Measurements from ENCODE around the gene METRNL.
"Not testable (repeated sequence)": the region's sequence is repeated elsewhere in the genome, so short reads cannot be mapped to it uniquely, and the experiment has no call there.

METRNL gene

DNA sequence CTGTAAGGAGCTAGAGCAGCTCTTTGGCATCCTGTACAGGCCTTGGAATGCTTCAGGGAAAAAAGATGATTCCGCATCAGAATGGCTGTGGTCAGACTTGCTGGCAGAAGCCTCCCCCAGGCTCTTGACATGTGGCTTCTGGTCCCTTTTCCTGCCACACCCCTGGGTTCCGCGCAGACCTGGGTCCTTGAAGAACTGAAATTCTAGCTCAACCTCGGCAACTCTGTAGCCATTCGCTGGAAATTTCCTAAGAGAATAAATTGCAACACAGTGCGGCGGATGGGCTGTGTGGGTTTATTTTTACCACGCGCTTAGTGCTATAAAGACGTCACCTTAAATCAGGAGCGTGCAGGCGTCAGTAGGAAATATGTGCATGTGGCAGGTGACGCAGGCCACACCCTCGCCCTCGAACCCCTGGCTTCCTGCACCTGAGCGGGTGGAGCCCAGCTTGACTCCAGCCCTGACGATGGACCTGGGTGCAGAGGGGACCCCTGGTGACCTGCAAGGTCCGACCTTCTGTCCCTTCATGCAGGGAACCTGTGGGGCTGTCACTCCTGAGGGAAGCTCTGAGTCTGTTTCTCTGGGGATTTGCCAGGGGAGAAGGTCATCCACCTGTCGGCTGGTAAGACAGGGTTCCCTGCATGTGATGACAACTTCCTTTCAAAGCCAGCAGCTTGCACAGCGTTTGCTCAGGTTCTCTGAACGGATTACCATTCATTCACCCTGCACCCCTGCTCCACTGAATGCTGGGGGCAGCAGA lies 46.3 kb downstream of the METRNL start:
- DNase-seq: no peak

GRCh38 chr17:83126275-83126811 lies 46.9 kb downstream of the METRNL start:
- no peak for DNase-seq

GRCh38 chr17:83127431-83128160 lies 48.2 kb downstream of the METRNL start:
- no peak for DNase-seq

DNA sequence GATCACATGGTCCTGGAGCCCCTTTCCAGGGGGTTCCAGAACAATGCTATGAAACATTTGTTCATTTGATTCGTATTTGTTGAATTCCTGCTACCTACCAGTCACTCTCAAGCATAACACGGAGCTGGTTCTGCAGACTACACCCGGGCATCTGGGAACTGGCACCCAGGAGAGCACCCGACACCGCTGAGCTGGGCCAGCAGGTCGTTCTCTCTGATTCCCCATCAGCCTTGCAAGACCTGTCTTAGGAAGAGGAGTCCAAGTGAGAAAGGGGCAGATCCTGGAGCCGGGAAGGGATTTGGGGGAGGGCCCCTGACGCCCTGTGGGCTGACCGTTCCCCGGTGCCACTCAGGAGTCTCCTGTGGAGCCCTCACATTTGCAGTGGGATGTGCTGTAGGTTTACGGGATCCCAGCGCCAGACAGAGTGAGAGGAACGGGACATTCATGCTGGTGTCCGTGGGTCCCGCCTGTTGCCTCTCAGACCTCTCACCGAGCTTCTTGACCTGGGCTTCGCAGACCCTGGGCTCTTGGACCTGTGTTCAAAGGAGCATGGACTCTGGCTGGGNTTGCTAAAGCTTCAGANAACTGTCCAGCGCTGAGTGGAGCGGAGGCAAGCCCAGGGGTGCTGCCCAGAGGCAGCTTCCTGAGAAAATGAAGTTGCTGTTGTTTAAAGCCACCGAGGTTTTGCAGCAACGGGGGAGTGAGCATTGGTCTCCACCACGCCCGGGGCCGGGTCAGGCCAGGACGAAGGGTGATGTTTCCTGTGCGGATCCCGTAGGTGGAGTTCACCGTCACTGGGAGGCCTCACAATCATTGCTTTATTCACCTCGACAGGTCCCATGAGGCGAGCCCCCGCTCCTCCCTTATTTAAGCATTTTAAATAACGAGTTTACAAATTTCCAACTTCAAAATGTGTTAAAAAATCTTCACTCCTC lies 49.2 kb downstream of the METRNL start:
- DNase-seq: no peak

DNA sequence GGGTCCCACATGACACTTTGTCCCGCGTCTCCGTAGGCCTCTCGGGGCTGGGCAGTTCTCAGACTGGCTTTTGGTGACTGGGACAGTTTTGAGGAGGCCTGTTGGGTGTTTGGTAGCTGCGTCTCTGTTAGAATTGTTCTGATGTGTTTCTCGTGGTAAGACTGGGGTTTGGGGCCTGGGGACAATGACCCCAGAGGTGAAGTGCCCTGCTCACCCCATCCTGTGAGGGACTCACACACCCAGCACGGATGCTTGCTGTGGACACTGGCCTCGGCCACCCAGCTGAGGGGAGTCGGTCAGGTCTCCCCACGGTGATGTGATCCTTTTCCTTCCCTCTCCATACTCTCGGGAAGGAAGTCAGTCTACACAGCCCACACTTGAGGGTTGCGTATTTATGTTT lies 50.3 kb downstream of the METRNL start:
- DNase-seq: no peak

DNA sequence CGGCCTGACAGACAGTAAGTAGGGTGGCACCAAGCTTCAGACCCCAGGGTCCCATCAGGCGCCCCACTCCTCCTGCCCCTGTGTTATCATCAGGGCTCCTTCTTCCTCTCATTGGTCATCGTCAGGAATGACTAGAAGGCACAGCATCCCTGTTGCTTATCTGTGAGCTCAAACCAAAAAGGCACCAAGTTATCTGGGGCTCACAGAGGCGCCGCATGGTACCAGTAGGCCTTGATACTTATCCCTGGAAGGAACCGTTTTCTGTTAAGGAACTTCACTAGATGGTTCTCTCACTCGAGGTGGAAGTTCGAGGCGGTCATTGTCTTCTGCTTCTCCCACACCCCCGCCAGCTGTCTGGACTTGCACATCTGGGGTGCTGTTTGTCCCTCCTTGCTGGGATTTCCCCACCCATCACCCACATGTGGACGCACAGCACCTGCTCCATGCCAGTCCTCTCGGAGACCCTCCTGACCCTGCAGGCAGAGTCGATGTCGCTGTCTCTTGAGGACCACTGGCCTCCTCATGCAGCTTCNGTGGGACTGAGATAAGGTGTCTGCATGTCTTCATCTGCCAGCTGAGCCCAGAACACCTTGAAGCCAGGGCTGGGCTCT lies 52.1 kb downstream of the METRNL start:
- DNase-seq: no peak

GRCh38 chr17:83132251-83133081 lies 53.1 kb downstream of the METRNL start:
- no peak for DNase-seq

- no peak for DNase-seq
Observed at GRCh38 chr17:83133302-83134121, 54.1 kb downstream of the METRNL start.

DNA sequence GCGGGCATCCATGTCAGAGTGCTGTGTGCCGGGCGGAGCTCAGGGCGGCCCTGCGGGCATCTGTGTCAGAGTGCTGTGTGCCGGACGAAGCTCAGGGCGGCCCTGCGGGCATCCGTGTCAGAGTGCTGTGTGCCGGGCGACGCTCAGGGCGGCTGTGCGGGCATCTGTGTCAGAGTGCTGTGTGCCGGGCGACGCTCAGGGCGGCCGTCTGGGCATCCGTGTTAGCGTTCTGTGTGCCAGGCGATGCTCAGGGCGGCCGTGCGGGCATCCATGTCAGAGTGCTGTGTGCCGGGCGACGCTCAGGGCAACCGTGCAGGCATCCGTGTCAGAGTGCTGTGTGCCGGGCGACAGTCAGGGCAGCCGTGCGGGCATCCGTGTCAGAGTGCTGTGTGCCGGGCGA lies 55.0 kb downstream of the METRNL start:
- DNase-seq: not testable (repeated sequence)

- DNase-seq: no peak
Observed at GRCh38 chr17:83135692-83136091, 56.3 kb downstream of the METRNL start.

- no peak for DNase-seq
Observed at GRCh38 chr17:83136156-83136555, 56.7 kb downstream of the METRNL start.

DNA sequence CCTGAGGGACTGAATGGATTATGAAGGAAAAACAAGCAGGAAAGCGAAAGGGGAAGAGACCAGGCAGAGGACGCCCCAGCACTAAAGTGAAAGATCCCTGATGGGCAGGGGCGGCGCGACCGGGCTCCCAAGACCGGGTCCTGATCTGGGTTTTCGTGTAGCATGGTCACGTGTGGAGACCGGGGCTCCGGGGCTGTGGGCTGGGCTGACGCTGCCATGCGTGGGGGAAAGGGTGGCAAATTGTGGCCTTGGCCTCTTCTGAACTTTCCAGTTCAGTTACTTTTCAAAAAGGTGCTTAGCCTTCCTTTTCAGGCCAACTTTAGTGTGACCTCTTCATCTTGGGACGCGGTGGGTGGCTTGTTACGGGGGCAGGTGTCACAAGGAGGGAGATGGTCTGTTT lies 57.5 kb downstream of the METRNL start:
- DNase-seq: no peak

GRCh38 chr17:83137523-83137922 lies 58.1 kb downstream of the METRNL start:
- no peak for DNase-seq

DNA sequence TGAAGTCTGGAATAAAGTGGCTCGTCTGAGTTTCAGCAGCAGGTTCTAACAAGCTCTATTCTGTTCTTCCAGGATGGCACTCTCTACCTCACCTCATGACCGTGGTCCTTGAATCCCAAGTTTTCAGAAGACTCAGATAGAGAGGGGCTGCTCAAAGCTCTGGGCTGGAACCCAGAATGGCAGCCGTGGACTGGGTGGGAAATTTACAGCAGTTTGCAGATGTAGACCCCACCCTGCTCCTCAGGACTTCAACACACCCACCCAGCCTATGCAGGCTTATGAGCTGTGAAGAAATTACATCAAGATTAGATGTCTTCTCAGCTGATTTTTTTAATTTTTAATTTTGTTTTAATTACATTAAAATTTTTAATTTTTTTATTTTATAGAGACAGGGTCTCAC lies 59.4 kb downstream of the METRNL start:
- DNase-seq: no peak

GRCh38 chr17:83139541-83140248 lies 60.3 kb downstream of the METRNL start:
- not testable (repeated sequence) for DNase-seq

GRCh38 chr17:83140249-83140566 lies 60.8 kb downstream of the METRNL start:
- not testable (repeated sequence) for DNase-seq

GRCh38 chr17:83142619-83143018 lies 63.2 kb downstream of the METRNL start:
- DNase-seq: no peak

DNA sequence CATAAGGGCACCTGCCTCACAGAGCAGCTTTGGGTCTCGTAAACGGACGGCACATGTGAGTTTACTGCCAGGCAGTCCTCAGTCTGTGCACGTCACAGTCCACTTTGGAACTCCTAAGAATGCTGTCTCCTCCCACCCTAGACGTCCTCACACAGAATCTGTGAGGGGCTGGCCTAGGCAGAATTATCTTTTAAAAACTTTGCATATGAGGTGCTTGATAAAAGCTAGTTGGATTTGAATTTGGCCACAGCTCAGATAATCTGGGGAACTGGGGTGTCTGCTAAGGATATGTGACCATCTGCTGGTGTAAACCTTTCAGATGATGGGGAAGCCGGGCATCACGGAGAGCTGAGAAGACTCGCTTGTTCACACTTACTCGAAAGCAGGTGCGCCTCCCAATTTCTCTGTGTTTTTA lies 64.4 kb downstream of the METRNL start:
- DNase-seq: no peak
